ENCODE measurements around the gene ATP13A2.
"Not testable (repeated sequence)": the region's sequence is repeated elsewhere in the genome, so short reads cannot be mapped to it uniquely, and the experiment has no call there.

The ATP13A2 gene

GRCh38 chr1:16978567-16979474 lies 32.9 kb downstream of the ATP13A2 start:
- peak; percentile 94 for DNase-seq

GRCh38 chr1:16978139-16978538 lies 33.6 kb downstream of the ATP13A2 start:
- DNase-seq = no peak

DNA sequence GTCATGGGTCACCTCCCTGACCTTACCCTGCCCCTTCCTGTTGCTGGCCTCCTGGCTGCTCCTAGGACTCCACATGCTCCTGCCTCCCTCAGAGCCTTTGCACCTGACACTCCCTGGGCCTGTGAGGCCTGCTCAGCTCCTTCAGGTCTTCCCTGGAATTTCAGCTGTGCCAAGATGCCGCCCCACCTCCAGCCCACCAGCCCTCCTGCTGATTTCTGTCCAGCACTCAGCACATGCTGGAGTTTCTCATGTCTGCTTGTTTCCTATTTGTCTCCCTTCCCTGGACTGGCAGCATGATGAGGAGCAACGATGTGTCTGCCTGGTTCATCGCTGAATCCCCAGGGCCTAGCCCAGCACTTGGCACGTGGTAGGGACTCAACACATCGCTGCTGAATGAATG lies 34.4 kb downstream of the ATP13A2 start:
- DNase-seq = no peak

DNA sequence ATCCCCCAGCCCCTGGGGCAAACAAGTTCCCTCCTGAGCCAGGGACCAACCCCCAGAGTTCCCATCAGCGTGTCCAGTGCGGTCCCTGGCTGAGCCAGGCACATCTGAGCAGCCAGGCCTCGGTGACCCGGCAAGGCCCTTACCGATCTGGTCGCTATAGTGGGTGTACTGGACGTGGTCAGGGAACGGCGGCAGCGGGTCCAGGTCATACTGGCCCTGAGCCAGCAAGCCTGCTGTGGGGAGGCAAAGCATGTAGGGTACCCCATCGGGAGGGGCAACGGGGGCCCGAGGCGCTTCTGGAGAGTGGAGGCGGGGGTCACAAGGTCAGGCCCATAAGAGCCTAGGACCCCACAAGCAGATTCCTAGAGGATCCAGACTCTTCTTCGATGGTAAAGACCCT lies 34.8 kb downstream of the ATP13A2 start:
- DNase-seq = no peak

GRCh38 chr1:16975838-16976237 lies 35.9 kb downstream of the ATP13A2 start:
- DNase-seq = no peak

- no peak for DNase-seq
Measured at GRCh38 chr1:16975211-16975610, 36.5 kb downstream of the ATP13A2 start.

DNA sequence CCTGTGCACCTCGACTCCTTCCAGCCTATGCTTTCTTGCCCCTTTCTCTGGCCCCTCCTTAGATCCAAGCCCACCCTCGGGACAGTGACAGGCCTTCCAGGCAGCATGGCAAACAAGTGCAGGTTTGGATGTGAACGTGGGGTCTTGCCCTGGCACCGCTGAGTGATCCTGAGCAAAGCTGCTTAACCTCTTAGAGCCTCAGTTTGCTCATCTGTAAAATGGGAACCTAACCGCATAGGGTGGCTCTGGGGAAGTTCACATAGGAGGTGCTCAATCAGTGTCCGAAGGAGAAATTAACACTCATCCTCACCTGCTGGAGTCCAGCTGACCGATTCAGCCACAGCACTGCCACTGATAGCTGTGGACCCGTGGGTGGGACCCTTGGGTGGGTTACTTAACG lies 38.5 kb downstream of the ATP13A2 start:
- no peak for DNase-seq

DNA sequence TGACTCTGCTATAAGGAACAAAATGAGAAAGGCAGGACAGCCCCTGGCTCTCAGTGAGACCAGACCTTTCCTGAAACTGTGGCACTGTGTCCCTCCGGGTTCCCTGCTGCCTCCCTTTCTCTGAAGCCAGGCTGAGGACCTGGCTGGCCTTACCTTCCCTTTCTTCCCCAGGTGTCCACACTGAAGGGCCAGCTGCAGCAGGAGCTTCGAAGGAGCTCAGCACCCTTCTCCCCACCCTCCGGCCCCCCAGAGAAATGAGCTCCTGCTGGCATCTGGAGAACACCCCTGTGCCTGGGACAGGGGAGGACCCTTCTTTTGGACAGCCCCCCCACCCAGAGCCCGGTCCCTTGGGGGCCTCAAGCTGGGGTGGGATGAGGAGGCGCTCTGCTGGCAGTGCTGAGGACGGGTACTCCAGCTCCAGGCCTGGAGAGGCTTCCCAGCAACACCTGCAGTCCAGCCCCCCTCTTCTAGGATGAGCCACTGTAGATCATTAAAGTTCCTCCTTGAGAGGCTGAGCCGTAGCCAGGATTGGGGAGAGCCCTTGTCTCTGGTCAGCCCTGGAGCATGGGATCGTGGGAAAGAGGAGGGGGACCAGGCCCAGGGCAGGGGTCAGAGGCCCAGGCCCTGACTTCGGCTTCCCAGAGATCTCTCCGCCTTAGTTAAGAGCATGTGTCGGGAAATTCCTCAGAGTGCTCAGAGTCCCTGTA lies 39.4 kb downstream of the ATP13A2 start:
- DNase-seq = no peak

DNA sequence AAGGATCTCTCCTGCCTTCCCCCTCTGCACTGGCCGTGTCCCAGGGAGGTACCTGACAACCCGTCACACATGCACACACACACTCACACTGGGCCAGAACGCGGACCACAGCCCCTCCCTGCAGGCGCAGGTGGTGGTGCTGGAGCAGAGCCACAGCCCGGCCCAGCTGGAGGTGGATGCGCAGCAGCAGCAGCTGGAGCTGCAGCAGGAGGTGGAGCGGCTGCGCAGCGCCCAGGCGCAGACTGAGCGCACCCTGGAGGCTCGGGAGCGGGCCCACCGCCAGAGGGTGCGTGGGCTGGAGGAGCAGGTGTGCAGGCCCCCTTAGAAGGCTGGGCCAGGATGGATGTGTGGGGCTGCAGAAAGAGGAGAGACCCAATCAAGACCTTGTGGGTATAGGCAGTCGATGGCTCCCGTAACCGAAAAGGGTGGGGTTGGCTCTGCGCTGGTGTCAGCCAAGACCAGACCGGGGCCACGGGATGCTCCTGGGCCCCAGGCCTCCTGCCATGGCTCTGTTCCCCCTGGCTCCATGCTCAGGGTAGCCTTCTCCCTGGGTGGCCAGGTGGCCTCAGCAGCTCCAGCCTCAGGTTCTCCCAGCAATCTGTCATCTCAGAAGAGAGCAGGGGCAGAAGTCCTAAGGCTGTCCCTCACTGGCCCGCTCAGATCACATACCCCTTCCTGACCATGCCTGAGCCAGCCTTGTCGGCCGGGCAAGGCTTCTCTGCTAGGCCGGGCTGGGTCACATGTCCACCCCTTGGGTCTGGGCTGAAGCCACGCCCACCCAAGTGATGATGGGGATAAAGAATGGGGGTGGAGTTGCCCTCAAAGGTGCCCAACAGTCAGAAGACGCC lies 40.2 kb downstream of the ATP13A2 start:
- peak; percentile 37 for DNase-seq

DNA sequence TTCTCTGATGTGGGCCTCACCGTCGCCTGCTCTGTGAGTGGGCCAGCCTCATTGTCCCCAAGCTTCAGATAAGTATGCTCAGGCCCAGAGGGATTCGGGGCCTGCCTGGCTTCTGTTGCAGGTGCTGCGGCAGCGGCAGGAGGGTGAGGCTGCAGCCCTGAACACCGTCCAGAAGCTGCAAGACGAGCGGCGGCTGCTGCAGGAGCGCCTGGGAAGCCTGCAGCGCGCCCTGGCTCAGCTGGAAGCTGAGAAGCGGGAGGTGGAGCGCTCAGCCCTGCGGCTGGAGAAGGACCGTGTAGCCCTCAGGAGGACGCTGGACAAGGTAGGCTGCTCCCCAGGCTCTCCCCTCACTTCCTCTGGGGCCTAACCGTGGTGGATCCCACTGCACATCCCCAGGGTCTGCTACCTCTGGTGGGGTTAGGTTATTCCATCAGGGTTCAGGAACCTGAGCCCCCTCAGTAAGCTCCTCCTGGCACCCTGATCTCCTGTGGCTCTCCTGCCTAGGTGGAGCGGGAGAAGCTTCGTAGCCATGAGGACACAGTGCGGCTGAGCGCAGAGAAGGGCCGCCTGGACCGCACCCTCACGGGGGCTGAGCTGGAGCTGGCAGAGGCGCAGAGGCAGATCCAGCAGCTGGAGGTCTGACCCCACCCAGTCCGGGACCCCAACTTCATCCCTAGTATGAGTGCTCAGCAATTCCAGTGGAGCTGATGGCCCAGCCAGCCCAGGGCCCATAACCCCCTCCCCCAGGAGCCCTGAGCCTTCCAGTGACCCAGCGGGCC lies 41.4 kb downstream of the ATP13A2 start:
- no peak for DNase-seq

GRCh38 chr1:16969651-16970050 lies 42.1 kb downstream of the ATP13A2 start:
- no peak for DNase-seq

- DNase-seq = no peak
Measured at GRCh38 chr1:16969057-16969611, 42.6 kb downstream of the ATP13A2 start.

DNA sequence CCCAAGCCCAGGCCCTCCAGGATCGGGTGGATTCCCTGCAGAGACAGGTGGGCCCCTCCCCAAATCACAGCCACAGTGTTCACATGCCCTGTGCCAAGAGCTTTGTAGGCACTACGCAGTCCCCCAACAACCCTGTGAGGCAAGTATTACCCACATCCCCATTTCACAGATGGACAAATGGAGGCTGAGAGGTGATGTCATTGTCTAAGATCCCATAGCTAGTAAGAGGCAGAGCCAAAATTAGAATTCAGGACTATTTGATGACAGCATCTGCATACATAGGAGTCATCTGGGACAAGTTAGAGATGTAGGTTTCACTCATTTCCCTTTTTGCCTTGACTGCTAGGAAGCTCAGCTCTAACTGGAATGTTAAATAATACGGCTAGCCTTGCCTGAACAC lies 43.4 kb downstream of the ATP13A2 start:
- no peak for DNase-seq

- no peak for DNase-seq
Measured at GRCh38 chr1:16967962-16968361, 43.8 kb downstream of the ATP13A2 start.

DNA sequence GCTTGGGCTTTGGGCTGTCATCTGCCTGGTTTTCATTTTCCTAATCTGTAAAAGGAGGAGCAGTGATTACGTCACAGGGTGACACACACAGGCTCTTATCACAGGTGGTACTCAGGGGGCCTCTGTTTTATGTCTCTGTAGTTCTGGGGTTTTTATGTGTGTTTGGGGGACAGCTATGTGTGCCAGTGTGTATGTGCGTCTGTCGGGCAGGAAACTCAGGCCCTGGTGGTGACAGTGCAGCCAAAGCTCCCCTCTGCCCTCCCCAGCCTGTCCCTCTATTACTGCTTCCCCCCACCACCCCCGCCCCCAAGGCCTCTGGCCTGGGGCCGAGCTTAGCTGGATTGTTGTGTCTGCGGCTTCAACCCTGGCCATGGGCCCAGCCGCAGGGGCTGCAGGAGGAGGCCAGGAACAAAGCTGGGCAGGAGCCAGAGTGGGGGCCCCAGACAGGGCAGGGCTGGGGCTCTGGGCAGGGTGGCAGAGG lies 44.6 kb downstream of the ATP13A2 start:
- DNase-seq = peak; percentile 96

- DNase-seq = no peak
Measured at GRCh38 chr1:16966282-16966681, 45.4 kb downstream of the ATP13A2 start.

- DNase-seq = no peak
Measured at GRCh38 chr1:16965486-16966067, 46.2 kb downstream of the ATP13A2 start.

- DNase-seq = not testable (repeated sequence)
Measured at GRCh38 chr1:16964169-16964568, 47.6 kb downstream of the ATP13A2 start.

DNA sequence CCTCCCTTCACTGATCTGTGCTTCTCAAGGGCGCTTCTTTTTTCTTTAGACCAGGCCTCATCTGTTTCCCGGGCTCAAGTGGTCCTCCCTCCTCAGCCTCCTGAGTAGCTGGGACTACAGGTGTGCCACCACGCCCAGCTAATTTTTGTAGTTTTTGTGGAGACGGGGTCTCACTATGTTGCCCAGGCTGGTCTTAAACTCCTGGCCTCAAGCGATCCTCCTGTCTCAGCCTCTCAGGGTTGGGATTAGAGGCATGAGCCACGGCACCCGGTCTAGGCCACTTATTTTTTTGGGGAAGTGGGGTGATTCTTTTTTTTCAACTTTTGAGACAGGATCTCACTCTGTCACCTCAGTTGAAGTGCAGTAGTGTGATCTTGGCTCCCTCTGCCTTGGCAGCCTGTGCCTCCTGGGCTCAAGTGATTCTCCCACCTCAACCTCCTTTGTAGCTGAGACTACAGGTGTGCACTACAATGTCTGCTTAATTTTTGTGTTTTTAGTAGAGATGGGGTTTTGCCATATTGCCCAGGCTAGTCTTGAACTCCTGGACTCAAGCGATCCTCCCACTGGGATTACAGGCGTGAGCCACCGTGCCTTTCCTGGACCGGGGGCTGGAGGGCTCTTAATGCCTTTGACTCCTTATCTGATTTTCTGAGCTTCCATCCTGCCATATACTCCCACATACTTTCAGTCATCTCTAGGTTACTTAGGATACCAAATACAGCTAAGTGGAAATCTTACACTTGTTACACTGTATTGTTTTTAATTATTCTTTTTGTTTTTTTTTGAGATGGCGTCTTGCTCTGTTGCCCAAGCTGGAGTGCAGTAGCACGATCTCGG lies 50.2 kb downstream of the ATP13A2 start:
- no peak for DNase-seq

- peak; percentile 77 for DNase-seq
Measured at GRCh38 chr1:16960560-16961296, 51.0 kb downstream of the ATP13A2 start.
